Stimulated activated naive CD8-positive, alpha-beta T cell treated with anti-CD3 and anti-CD28 coated beads, Interleukin-15, Interleukin-2, amounts not matched to agents 100 ng/mL and 50 ng/mL, for 24 hours (primary cell): ENCODE measurements around the gene HNRNPA1.
"Not testable (repeated sequence)": the region's sequence is repeated elsewhere in the genome, so short reads cannot be mapped to it uniquely, and the experiment has no call there.

Source experiments
- H3K27ac Mint-ChIP-seq: one replicate; pipeline ENCODE4 v1.8.0; 2021; ENCODE audit warnings: mild to moderate bottlenecking, mixed read lengths
- H3K27me3 Mint-ChIP-seq: one replicate; pipeline ENCODE4 v1.8.0; 2021; ENCODE audit warnings: mixed read lengths
- H3K36me3 Mint-ChIP-seq: one replicate; pipeline ENCODE4 v1.8.0; 2021; ENCODE audit warnings: low read depth, mixed read lengths
- H3K4me1 Mint-ChIP-seq: one replicate; pipeline ENCODE4 v1.8.0; 2021; ENCODE audit warnings: low read depth, mixed read lengths
- H3K4me3 Mint-ChIP-seq: one replicate; pipeline ENCODE4 v1.8.0; 2021; ENCODE audit warnings: mild to moderate bottlenecking, mixed read lengths
- H3K9me3 Mint-ChIP-seq: one replicate; pipeline ENCODE4 v1.8.0; 2021; ENCODE audit warnings: mixed read lengths

The HNRNPA1 gene

GRCh38 chr12:54280468-54281260 is at the start of gene HNRNPA1:
Gene HNRNPA1, plus strand, starts transcription at chr12:54280726. Its CDS starts 82 bp downstream, at chr12:54280808.
- Mint-ChIP-seq H3K4me1 (peaks cover 73% of the 10 kb centered on the region), H3K27ac (no peak within 1 kb of the TSS), H3K4me3 (no peak within 1 kb of the TSS), H3K9me3 (no peaks in the 10 kb centered on the region), H3K27me3 (no peaks in the 10 kb centered on the region), H3K36me3 (peaks cover 10% of the 10 kb centered on the region)

GRCh38 chr12:54231269-54231668 is 49.3 kb upstream of the HNRNPA1 start:
- H3K36me3 Mint-ChIP-seq, H3K27ac Mint-ChIP-seq, H3K4me1 Mint-ChIP-seq, H3K9me3 Mint-ChIP-seq, H3K27me3 Mint-ChIP-seq, H3K4me3 Mint-ChIP-seq: not testable (repeated sequence)

DNA sequence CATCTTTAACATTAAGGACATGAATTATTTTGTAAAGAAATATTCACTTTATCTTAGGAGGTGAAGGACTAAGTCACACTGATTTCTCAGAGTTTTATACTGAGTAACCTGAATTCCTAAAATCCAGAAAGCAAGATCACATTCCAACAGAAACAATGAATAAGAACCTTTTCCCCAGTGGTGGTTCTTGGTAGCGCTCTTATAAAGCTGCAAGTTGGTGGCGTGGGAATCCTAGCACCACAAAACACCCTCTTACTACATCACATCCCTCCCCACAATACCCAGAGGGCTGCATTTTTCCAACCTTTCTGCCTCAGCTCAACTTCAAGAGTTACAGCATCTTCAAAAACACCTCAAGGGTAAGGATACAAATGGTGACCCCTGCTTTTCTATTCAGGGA is 47.7 kb upstream of the HNRNPA1 start:
- no peaks in the 10 kb centered on the region for H3K27me3 Mint-ChIP-seq
- H3K9me3 Mint-ChIP-seq = no peaks in the 10 kb centered on the region
- H3K27ac Mint-ChIP-seq = no peak overlapping the region
- H3K4me1 Mint-ChIP-seq = peaks cover 4% of the 10 kb centered on the region
- H3K4me3 Mint-ChIP-seq = no peak overlapping the region
- H3K36me3 Mint-ChIP-seq = peaks cover 12% of the 10 kb centered on the region

- Mint-ChIP-seq H3K27me3 (no peaks in the 10 kb centered on the region), H3K9me3 (no peaks in the 10 kb centered on the region), H3K36me3 (peaks cover 38% of the 10 kb centered on the region), H3K4me3 (no peak overlapping the region), H3K4me1 (peaks cover 14% of the 10 kb centered on the region), H3K27ac (no peak overlapping the region)
These were observed 42.0 kb upstream of the HNRNPA1 start for GRCh38 chr12:54238531-54238930.

- Mint-ChIP-seq H3K27me3 (no peaks in the 10 kb centered on the region), H3K36me3 (peaks cover 37% of the 10 kb centered on the region), H3K27ac (no peak overlapping the region), H3K4me1 (peaks cover 14% of the 10 kb centered on the region), H3K9me3 (no peaks in the 10 kb centered on the region), H3K4me3 (no peak overlapping the region)
These were observed 40.9 kb upstream of the HNRNPA1 start for GRCh38 chr12:54239620-54240019.

GRCh38 chr12:54240129-54240528 is 40.4 kb upstream of the HNRNPA1 start:
- H3K27me3 Mint-ChIP-seq = no peaks in the 10 kb centered on the region
- H3K9me3 Mint-ChIP-seq = no peaks in the 10 kb centered on the region
- peaks cover 37% of the 10 kb centered on the region for H3K36me3 Mint-ChIP-seq
- no peak overlapping the region for H3K4me3 Mint-ChIP-seq
- H3K4me1 Mint-ChIP-seq = peaks cover 14% of the 10 kb centered on the region
- no peak overlapping the region for H3K27ac Mint-ChIP-seq

GRCh38 chr12:54240971-54241588 is 39.4 kb upstream of the HNRNPA1 start:
- Mint-ChIP-seq H3K27me3 (no peaks in the 10 kb centered on the region), H3K27ac (peak overlapping the region; percentile 71), H3K36me3 (peaks cover 44% of the 10 kb centered on the region), H3K4me3 (no peak overlapping the region), H3K4me1 (peaks cover 14% of the 10 kb centered on the region), H3K9me3 (no peaks in the 10 kb centered on the region)

- Mint-ChIP-seq H3K4me1 (peaks cover 14% of the 10 kb centered on the region), H3K36me3 (peaks cover 48% of the 10 kb centered on the region), H3K4me3 (no peak overlapping the region), H3K27ac (no peak overlapping the region), H3K27me3 (no peaks in the 10 kb centered on the region), H3K9me3 (no peaks in the 10 kb centered on the region)
These were observed 34.4 kb upstream of the HNRNPA1 start for GRCh38 chr12:54246011-54246641.

GRCh38 chr12:54249489-54249888 is 31.0 kb upstream of the HNRNPA1 start:
- H3K27me3 Mint-ChIP-seq = no peaks in the 10 kb centered on the region

GRCh38 chr12:54251667-54252284 is 28.8 kb upstream of the HNRNPA1 start:
- Mint-ChIP-seq H3K27me3 (no peaks in the 10 kb centered on the region), H3K27ac (no peak overlapping the region), H3K9me3 (no peaks in the 10 kb centered on the region), H3K4me1 (peaks cover 9% of the 10 kb centered on the region), H3K4me3 (no peak overlapping the region), H3K36me3 (peaks cover 51% of the 10 kb centered on the region)

More at GRCh38 chr12:54249489-54249888, 31.0 kb upstream of the HNRNPA1 start:
- no peaks in the 10 kb centered on the region for H3K9me3 Mint-ChIP-seq
- peaks cover 53% of the 10 kb centered on the region for H3K36me3 Mint-ChIP-seq
- H3K4me3 Mint-ChIP-seq = no peak overlapping the region
- H3K27ac Mint-ChIP-seq = peak overlapping the region; percentile 7
- H3K4me1 Mint-ChIP-seq = peaks cover 9% of the 10 kb centered on the region

GRCh38 chr12:54253240-54253639 is 27.3 kb upstream of the HNRNPA1 start:
- peaks cover 17% of the 10 kb centered on the region for H3K4me1 Mint-ChIP-seq
- no peak overlapping the region for H3K4me3 Mint-ChIP-seq
- no peaks in the 10 kb centered on the region for H3K27me3 Mint-ChIP-seq
- no peaks in the 10 kb centered on the region for H3K9me3 Mint-ChIP-seq
- H3K36me3 Mint-ChIP-seq = peaks cover 57% of the 10 kb centered on the region
- no peak overlapping the region for H3K27ac Mint-ChIP-seq

- Mint-ChIP-seq H3K36me3 (peaks cover 41% of the 10 kb centered on the region), H3K27ac (no peak overlapping the region), H3K27me3 (no peaks in the 10 kb centered on the region), H3K9me3 (no peaks in the 10 kb centered on the region), H3K4me3 (no peak overlapping the region), H3K4me1 (peaks cover 43% of the 10 kb centered on the region)
These were observed 23.2 kb upstream of the HNRNPA1 start for GRCh38 chr12:54257332-54257731.

DNA sequence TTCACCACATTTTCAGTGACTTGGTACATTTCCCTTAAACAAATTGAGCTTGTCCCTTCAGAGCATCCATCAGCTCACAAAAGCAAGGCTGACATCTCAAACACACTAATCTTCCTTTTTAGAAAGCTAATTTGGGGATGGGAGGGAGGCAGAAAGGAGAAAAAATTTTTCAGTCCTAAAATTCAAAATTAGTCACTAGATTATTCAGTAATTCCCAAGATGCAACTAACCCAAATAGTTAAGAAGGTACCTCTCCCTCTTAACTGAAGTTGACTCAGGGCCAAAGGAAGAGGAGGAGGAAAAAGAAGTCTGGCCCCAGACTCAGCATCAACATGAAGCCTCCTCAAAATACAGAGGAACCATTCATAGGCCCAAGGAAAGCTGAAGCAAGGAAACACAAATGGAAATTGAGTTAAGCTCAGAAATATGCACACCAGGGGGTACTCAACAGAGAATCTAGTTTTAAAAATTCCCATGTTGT is 22.3 kb upstream of the HNRNPA1 start:
- Mint-ChIP-seq H3K27me3 (no peaks in the 10 kb centered on the region), H3K9me3 (no peaks in the 10 kb centered on the region), H3K4me1 (peaks cover 43% of the 10 kb centered on the region), H3K36me3 (peaks cover 38% of the 10 kb centered on the region), H3K27ac (peak overlapping the region; percentile 74), H3K4me3 (peak overlapping the region; percentile 60)

- no peaks in the 10 kb centered on the region for H3K9me3 Mint-ChIP-seq
These were observed 21.1 kb upstream of the HNRNPA1 start for GRCh38 chr12:54259194-54260011.

More at GRCh38 chr12:54259194-54260011, 21.1 kb upstream of the HNRNPA1 start:
- Mint-ChIP-seq H3K27me3 (no peaks in the 10 kb centered on the region), H3K36me3 (peaks cover 32% of the 10 kb centered on the region), H3K27ac (peak overlapping the region; percentile 95), H3K4me3 (peak overlapping the region; percentile 85), H3K4me1 (peaks cover 43% of the 10 kb centered on the region)
